CD1c-positive myeloid dendritic cell (primary cell): Measurements from ENCODE around the gene CCNA2.
A peak's percentile ranks its signal among the peaks of the same experiment; 100 is the strongest.

Experiments
- DNase-seq: peaks from one replicate; pipeline ENCODE4 v3.0.0-alpha.2; 2016; ENCODE audit errors: extremely low spot score

Gene CCNA2

DNA sequence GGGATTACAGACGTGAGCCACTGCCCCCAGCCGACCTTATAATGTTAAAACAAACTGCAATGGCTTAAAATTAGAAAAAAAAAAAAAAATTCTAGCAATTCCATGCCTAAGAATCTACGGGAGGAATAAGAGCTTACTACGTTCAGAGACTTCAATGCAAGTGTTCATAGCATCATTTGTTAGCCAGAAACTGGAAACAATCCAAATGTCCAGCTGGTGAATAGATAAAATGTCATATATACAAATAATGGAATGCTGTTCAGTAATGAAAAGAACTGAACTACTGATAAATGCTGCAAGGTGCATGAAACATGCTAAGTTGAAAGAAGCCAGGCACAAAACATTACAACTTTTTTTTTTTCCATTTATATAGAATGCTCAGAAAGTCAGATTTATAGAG is 17.3 kb downstream of the CCNA2 start:
- DNase-seq, result no peak

DNA sequence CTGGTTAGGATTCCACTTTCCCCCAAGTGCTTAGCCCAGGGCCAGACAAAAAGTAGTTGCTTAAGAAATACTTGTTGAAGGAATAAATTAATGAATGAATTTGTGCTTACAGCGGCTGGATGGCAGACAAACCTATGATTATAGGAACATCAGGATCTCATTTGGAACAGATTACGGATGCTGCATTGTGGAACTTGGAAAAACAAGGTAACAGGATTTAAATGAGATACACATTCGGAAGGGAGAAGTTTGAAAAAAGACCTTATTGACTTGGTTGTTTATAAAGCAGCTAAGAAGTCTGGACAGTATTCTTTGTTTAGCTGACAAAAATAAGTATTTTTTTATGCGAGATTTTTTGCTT is 22.0 kb downstream of the CCNA2 start:
- no peak for DNase-seq

DNA sequence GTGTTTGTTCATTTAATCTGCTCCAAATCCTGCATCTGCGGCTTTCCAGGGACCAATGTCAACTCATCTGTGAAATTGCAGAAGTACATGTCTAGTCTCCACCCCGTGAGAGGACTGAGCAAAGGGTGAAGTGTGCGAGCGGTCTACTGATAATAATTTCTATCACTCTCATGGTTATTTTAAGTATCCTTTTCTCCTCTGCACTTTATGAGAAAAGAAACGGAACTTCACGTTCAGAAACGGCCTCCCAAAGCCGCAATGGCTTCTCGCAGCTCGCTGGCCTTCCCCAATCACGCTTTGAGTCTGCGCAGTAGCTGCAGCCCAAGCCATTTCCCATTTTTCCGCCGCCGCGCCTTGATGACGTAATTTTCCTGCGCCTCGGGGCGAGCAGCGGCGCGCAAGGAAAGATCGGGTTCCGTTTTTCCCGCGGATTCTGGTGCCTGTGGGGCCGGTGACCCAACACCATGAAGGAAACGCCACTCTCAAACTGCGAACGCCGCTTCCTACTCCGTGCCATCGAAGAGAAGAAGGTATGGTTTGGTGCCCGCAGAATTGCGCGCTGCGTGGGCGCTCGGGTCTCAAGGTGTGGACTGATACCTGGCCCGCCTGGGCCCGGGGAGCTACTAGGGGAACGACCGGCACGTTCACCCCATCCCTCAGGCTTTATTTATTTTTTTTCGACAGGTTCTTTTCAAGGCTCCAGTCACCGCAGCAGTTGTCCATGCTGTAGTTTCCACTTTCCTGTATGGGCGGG is 22.5 kb downstream of the CCNA2 start, which contains the start of gene EXOSC9:
Gene EXOSC9, plus strand, starts transcription at position 363 of the 754 bp plus-strand sequence. Its CDS starts 102 bp downstream, at position 465.
- DNase-seq, result peak; percentile 99

DNA sequence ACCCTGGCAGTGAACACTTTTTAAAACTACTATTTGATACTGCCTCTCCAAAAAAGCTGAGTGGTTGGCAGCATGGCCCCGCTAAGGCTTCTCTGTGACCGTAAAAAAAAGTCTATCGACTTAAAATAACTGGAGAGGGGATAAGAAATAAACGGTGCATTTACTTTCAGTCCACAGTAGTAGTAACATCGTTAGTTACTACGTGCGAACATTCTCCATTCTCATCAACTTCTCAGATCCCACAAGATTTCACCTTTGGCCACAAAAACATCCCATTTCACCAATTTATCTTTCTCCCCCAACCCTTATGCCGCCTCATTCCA is 23.1 kb downstream of the CCNA2 start:
- DNase-seq, result no peak

DNA sequence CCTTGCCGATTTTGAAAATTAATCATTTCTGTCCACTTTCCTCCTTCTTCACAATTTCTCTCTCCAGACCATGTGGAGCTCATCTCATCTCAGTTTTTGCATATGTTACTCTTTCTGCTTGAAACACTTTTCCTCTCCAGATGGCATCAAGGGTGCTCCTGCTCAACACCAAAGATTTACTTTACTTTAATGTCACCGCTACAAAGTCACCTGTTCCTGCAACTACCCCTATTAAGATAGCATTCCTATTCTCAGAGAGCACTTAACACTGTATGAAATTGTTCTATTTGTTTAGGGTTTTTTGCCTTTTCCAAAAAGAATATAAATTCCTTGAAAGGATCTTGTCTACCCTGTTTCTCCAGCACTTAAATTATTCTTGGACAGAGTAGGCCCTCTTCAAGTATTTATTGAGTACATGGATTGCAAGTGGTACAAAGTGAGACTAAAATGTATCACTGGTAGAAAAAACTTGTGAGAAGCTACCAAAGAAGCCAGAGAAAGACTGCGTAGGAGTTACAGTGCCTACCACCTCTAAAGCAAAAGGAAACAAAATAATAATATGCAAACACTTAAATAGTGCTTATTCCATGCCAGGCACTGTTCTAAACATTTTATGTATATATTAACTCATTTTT is 23.7 kb downstream of the CCNA2 start:
- DNase-seq, result no peak

DNA sequence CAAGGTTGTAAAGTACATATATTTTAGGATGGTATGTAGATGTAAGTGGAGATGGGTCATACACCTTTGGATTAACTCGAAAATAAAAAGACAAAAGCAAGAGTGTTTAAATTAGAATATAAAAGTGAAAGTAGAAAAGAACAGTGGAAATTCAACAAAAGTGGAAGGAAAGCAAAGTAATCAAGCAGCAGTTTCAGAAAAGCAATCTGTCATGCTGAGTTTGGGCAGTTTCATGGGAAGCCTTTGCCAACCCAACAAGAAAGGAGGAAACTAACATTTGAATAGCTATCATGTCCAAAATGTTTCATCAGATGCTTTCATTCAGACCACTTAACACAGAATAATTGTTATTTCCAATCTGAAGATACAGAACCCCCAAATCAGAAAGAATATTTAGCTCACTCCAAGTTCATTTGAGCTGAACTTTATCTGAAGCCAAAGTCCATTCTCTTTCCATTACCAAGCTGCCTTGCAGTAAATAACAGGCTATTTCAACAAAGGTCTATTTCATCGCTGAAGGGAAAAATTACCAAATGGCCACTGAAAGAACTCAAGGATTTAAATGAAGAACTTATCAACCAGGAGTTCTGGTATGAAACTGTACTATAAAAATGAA is 24.4 kb downstream of the CCNA2 start:
- no peak for DNase-seq

DNA sequence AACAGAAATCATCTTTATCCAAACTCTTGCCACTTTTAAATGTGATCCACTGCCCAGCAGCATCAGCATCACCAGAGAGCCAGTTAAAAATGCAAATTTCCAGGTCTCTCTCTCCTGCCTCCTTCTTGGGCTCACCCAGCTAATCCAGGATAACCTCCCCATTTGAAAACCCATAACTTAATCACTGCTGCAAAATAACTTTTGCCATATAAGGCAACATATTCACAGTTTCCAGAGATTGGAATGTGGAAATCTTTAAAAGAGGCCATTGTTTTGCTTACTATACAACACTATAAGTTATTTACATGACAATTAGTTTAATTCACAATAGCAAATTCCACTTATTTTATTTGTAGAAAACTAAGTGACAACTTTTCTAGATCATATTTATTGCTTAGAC is 27.4 kb downstream of the CCNA2 start:
- no peak for DNase-seq

DNA sequence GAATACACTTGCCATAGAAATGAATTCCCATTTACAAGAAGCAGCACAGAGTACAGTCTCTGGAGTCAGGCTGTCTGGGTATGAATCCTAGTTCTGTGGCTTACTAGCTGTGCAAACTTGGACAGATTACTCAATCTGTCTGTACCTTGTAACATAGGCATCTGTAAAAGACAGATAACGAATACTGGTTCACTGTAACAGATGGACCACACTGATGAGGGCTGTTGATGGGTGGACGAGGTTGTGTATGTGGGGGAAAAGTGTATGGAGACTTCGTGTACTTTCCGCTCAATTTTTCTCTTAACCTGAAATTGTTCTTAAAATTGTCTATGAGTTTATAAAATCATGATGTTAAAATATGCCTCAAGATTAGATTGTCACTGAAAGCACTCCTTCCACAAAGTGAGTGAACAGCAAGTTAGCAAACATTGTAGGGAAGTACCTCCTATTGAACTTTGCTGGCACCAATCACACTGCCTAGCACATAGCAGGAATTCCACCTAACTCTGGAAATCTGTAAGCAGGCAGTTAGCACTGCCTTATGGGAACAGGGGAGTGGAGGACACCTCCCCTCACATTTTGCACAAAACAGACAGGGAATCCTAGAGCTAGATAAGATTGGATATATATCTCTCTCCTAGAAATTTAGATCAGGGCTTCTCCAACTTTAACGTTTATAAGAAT is 29.0 kb downstream of the CCNA2 start:
- DNase-seq, result no peak

DNA sequence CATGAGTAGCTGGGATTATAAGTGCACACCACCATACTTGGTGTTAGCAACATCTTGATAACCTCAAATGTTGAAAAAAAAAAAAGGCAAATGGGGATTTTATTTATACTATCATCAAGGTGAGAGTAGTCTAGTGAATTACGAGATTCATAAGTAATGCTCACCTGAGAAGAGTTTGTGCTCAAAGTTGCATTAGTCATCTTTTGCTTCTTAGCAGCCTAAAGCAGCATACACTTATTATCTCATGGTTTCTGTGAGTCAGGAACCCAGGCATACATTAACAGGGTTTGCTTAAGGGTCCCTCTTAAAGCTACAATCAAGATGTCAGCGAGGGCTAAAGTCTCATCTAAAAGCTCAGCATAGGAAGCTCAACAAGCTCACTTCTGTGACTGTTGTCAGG is 30.7 kb downstream of the CCNA2 start:
- no peak for DNase-seq

DNA sequence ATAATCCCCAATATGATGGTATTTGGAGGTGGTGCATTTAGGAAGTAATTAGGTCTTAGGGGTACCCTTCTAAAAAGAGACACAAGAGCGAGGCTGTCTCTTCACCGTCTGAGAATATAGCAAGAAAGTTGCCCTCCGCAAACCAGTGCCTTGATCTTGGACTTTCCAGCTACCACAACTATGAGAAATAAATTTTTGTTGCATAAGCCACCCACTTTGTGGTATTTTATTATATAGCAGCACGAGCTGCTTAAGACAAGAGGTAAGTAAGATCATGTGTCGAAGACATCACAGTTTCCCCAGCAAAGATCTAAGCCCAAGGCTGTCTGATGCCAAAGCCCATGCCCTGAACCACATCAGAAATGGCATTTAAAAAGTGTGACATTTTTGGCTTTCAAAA is 32.2 kb downstream of the CCNA2 start:
- DNase-seq, result no peak

DNA sequence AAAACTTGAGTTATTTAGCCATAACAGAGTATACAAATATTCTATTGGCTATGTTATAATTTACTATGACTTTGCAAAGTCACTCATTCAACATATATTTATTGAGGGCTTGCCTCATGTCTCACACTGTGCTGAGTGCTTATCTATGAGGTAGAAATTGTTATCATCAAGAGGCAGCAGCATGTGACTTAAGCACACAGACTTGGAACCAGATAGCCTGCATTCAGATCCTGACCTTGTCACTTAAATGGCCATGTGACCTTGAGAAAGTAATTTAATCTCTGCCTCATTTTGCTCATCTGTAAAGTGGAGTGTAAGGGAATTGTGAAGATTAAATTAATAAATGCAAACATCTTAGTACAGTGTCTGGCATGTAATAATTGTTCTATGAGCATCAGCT is 32.7 kb downstream of the CCNA2 start:
- DNase-seq, result no peak

DNA sequence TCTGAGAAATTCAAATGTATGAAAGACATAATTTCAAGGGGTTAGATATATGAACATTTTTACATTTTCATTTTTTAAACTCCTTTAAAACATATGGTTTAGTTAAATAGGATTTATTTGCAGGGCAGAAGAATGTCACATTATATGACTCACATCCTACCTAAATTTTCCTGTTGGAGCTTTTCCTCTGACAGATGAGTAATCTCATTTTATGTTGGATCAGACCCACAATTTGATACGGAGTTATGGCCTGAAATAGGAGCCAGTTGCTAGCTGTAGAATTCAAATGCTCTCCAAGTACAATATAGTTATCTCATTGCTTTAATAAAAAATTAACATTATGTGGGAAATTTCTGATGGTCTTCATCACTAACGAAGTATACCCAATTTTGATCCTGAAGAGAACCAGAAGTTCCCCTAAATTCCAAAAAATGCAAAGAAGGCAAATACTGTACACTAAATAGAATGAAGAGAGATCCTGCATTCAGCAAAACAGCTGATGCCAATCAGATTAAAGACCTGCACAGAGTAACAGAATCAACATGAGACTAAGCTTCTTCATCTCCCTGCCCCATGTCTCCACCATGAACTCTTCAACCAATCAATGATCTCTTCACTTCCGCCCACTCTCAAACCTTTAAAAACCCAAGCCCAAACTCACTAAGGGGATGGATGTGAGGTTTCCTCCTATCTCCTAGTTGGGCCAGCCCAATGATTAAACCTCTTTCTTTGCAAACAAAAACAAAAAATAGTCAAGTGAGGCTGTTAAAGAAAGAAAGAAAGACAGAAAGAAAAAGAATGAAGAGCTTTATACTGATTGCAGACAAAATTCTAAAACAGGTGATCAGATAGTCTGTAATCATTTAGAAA is 33.5 kb downstream of the CCNA2 start:
- no peak for DNase-seq

DNA sequence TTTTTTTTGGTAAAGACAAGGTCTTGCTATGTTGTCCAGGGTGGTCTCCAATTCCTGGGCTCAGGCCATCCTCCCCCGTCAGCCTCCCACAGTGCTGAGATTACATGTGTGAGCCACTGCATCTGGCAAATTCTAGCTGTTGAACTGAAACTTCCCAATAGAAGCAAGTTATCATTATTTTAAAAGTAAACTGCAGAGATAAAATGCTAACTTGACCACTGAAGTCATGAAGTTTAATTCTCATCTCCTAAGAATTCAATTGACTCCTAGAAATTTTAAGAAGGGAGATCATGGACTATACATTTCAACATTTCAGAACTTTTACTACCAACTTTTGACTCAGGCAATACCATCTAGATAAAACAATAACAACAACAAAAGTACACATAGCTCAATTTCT is 34.2 kb downstream of the CCNA2 start:
- DNase-seq, result no peak

DNA sequence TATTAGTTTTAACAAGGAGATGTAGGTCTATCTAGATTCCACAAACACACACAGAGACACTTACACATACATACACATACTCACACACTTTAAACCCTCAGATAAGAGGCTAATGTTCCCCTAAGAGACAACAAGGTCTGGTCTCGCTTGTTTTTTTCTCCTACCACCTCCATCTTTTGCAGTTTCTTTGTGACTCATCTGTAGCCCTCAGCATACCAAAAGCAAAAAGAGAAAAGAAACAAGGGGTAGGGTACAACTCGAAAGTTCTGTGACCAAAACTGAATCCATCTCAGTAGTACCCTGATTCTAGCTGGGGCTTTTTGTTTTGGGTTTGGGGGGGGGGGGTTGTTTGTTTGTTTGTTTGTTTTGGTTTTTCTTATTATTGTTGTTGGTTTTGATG is 34.8 kb downstream of the CCNA2 start:
- DNase-seq, result no peak

DNA sequence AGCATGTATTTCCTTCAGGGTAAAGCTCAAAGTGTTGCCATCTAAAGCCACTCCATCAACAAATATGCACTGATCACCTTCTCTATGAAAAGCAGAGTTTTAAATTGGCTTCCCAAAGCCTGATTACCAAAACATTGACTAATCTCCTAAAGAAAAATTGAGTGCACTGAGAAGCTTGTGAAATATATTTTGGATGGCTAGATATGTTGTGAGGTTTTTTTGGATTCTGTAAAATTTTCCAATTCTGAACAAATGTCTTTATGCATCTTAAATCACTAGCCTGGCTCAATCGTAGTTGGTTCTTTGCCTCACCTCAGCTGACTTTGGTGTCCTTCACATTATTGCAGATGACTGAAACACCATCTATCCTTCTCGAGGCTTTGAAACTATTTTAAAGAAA is 37.5 kb downstream of the CCNA2 start:
- DNase-seq, result no peak

DNA sequence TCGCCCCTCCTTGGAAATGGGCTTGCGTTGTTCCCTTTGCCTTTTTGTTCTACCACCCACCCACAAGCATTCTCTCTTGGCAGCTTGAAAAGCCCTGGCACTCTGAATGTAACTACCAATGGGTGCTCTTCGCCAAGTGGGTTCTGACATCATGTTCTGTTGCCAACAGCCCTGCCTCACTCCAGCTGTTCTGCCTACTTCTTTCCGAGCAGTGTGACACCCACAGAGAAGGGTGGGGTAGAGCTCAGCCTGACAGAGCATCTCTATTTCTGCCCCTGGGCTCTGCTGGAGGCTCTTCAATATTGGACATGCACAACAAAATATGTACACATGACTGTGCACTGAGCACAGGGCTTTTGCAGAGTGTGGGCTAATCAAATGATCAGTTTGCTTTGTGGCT is 38.2 kb downstream of the CCNA2 start:
- no peak for DNase-seq

DNA sequence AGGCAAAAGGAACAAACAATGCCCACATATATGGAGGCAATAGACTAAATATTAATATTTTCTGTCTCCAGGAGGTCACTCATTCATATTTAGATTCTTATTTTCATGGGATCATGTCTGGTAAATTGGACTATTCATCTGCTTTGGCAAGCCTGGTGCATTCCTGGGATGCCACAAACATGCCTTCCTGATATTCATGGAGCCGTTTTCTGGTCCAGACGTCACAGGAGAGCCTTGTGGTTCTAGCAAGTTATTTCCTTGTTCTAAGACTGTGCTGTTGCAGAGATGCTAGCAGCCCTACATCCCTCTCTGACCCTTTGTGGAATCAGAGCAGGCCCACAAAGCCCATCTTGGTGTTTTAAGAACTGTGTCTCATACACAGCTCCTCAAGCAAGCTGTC is 38.7 kb downstream of the CCNA2 start:
- DNase-seq, result no peak

DNA sequence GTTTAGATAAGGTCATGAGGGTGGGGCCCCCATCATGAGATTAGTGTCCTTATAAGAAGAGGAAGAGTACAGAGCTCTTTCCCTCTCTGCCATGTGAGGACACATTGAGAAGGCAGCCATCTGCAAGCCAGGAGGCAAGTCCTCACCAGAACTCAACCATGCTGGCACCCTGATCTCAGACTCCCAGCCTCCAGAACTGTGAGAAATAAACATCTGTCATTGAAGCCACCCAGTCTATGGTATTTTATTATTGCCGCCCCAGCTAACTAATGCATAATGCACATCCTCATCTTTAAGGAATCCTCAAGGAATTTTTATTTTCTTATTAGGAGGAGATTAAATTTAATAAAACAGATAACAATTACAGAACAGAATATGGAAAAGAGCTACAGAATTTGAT is 39.3 kb downstream of the CCNA2 start:
- no peak for DNase-seq

DNA sequence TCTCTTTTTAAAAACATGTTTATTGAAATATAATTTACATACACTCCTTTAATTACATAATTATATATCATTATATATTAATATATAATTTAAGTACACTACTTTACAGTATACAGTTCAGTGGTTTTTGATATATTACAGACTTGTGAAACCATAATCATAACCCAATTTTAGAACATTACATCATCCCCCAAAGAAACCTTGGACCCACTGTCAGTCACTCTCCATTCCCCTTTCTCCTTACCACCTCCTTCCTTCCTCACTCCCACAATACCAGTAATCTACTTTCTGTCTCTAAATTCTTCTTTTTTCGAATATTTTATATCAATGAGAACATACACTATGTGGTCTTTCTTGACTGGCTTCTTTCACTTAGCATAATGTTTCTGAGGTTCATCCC is 40.5 kb downstream of the CCNA2 start:
- DNase-seq, result no peak

DNA sequence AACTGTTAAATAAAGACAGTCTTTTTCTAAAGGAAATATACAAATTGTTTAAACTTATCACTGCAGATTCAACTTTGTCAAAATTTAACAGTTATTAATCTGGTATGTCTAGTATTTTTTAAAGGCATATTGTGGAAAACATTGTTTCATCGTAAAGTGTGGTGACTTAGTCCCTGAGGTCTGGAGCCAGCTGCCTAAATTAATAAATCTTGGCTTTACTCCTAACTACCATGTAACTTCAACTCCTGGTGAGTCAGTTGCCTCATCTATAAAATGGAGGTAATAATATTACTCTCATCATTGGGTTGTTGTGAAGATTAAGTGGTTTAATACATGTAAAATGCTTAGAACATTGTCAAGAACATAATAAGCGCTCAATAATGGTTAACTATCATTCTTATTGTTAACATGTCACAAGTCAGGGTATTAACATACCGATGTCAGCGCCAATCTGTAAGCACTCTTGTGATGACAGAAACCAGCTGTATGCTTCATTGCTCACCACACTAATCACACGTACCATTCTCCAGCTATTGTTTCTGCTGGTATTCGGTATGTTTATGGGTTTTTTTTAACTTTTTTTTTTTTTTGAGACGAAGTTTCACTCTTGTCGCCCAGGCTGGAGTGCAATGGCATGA is 44.6 kb downstream of the CCNA2 start:
- no peak for DNase-seq

DNA sequence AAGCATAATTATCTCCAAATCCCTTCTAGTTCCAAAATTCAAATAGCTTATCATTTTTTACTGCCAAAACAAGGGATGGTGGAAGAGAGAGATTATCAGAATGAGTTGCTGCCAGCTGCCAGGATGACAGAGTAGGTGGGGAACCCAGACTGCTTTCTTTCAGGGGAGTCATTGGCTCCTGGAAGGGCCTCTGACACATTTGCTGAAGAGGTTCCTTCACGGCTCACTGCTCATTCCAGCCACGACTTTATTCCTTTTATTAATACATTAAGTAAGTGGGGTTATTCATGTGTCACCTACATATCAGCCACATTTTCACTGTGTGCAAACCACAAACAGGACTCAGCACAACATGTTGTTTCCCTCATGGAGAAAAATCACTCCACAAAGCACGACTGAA is 46.1 kb downstream of the CCNA2 start:
- DNase-seq, result no peak
